C1 segment of cervical spinal cord (tissue), 14 donors: ENCODE results near the gene C14orf132.
"Not testable (repeated sequence)": the region's sequence is repeated elsewhere in the genome, so short reads cannot be mapped to it uniquely, and the experiment has no call there.

ENCODE experiments used
- DNase-seq, 14 donors: peaks; one replicate each; lab custom pipeline; 2025; lab: John Stamatoyannopoulos, UW

C14orf132 gene

DNA sequence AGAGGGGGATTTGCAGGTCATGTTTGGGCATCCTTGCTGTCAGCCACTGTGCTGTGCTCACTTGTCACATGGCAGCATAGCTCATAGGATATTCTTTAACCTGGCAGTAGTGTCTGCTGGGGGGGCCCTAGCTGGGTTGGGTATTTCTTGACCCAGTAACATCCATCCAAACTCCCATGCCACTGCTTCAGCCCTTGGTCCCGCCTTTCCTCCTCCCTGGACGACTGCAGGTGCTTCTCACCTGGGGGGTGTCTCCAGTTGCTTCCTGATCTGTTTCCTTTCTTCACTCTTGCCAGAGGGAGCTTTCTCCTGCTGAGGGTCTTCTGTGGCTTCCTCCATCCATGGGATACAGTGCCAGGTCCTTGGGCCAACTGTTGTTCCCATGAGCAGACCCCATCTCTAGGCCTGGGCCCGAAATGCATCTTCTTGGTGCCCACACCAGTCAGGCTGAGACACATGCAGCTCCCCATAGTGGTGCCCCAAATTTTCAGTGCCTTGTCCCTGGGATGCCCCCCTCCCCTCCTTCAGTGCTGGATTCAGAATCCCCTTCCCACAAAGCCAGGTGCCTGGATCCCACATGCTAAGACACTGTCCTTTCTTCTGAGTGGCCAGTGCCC is 20.5 kb downstream of the C14orf132 start:
- no peak for DNase-seq

DNA sequence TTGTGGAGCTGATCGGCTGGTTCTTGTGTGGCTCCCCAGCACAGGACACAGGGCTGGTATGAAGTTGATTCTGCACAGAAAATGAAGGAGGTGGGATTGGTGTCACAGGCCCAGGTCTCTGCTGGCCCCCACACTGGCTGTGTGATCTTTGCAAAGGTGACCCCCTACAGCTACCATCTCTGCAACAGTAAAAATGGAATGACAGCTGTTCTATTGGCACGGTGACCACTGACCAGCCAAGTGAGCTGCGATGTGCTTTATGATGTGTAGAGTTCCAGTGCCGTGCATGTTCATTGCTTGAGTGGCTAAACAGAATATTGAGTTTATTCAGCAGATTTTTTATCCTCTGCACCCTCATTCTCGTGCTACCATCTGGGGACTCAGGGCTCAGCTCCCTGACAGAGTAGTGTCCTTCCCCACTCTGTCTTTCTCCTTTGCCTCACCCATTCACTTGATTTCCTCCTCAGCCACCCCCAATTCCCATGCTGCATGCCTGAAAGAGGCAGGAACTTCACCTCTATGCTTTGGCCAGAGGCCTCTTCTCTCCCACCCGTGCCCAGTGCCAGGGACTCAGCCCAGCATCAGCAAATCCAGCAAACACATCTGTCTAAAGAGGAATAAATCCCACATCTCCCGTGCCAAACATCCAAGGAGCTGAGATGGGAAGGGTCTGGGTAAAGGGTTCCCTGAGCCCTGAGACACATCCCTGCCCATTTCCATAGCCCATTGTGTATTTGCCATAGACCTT is 21.2 kb downstream of the C14orf132 start:
- DNase-seq = no peak

DNA sequence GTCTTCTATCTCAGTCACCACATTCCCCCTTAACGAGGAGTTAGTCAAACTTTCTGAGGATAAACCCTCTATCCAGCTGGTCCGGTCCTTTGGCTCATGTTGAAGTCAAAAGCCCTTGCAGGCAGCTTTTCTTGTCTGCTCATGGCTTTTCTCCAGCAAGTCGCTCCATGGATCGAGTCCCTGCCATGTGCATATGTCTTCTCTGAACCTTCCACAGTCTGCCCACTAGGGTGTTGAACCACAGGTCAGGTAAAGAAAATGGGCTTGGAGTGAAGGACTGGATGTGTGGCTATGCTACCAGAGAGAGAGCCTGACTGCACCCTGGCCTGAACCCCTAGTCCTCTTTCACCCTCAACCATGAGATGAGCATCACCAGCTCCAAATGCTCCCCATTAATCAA is 22.8 kb downstream of the C14orf132 start:
- no peak for DNase-seq

DNA sequence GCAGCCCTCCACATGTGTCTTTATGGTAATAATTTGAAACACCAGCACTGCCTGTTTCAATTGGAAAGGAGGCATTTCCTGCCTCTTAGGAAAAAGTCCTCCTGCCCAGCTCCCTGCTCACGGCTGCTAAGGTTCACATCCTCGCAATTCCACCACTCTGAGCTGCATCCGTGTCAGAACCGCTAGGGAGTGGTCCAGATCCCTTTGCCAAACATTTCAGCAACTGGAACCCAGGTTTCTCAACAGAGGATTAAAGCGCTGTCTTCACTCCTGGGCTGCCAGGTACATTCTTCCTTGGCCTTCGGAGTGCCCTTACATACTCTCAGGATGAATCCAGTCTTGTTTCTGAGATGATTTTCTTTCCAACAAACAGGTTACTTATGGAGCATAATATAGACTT is 23.3 kb downstream of the C14orf132 start:
- no peak for DNase-seq

DNA sequence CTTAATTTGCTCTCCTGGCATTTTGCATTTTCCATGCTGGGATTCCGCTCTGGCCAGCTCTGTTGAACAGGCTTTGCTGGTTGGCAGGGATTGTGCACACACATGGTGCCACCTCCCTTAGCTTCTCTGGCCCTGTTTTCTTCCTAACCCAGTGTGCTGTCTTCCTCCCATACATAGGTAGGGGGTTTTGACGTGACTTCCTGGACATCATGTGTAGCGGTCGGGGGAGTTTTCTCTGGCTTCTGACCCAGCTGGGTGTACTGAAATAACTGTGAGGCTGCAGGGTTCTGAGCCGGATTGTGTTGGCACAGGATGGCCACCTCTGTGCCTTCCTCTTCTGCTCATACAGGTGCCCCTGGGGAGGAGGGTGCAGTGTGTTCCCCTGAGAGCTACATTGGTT is 25.7 kb downstream of the C14orf132 start:
- DNase-seq = peak in 1 of 14 donors; percentile 95

DNA sequence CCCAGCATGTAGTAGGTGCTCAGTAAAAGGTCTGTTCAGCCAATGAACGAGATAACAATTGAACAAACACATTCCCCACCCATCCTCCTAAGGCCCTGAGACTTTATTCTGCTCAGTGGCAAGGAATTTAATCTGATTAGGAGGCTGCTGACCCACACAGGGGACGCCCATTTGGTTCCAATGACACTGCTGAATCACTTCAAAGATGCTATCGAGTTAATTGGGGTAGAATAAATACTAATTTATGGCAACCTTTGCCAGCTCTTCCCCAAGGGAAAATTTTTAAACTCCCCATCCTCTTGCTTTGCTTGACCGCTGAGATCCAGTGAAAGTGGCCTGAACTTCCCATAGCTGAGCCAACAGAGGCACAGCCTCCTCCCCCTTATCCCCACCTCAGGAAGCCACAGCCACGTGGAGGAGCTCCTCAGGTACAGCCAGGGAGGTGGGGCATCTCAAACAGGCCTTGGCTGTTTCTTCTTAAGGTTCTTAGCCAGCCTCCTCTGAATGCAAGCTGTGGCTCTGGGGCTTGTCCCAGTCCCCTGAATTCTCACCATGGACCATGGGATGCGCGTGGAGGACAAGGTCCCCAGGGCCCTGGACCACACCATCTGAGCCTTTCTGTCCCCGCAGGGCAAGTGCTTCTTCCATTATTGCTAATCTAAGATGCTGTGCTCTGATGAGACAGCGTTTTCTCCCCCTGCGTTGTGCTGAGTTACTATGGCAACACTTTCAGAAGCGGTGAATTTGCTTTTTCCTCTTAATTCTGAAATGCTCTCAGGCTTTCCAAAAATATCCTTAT is 26.7 kb downstream of the C14orf132 start:
- no peak for DNase-seq

DNA sequence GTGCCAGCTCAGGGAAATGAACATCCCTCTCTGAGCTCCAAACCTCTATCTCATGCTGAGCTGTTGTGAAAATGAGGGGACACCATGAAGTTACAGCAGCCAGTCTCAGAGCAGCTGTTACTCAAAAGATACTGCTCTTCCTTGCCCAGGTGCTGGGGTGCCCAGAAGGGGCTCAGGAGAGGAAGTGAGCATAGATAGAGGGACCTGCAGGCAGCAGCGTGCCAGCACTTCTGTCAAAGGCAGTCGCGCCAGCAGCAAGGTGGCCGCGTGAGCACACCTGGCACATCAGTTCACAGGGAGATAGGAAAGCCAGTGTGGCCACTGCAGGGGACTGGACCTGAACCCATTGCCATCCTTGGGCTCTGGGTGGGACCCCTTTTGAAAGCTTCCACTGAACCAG is 27.8 kb downstream of the C14orf132 start:
- no peak for DNase-seq

DNA sequence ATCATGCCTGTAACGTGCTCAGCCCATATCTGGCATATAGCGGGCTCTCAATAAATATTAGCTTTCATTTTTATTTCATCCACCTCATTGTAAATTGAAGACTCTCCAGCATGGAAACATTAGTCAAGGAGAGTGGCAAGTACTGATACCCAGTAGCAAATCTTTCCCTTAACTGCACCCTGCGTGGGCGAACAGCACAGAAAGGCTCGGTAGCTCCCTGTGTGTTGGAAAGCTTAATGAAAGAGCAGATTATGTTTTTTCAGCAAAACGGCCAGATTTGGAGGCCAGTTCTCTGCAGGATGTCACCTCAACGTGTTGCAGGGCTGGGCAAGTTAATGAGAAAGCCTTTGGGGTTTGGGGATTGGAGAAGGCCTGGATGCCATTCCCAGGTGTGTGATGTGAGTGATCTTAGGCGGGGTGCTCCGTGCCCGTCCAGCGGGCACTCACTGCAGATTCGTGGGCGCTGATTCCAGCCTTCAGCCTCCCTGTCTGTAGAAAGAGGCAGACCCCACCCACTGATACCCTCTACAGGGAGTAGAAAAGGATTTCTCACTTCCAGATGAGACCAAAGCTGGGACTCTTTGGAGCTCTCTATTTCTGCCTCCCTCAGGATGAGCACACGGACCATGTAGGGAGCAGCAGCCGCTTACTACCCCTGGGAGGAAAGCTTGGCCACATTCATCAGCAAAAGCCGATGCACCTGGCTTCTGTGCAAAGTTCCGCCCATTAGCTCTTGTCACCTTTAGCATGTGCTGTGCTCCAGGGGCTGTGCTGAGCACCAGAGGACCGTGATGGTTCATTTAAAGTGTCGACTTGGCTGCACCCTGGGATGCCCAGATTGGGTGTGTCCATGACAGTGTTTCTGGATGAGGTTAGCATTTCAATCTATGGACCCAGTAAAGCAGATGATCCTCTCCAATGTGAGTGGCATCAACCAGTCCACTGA is 29.1 kb downstream of the C14orf132 start:
- peak in 1 of 14 donors; percentile 80 for DNase-seq

DNA sequence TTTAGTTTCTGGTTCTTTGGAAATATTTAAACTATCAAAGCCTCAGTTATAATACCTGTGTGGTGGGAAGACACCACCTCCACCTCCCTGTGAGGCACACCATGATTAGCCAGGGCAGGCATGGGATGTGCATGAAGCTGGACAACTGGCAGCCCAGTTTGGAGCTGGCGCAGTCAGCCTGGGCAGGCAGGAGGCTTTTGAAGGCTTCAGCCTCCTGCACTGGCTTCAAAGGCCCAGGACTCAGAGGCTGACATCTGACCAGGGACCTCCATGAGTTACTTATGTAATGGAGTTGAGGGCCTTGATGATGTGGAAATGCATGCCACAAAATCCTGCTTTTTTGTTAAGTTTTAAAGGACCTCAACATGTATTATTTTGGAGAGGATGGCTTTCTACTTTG is 30.3 kb downstream of the C14orf132 start:
- no peak for DNase-seq

DNA sequence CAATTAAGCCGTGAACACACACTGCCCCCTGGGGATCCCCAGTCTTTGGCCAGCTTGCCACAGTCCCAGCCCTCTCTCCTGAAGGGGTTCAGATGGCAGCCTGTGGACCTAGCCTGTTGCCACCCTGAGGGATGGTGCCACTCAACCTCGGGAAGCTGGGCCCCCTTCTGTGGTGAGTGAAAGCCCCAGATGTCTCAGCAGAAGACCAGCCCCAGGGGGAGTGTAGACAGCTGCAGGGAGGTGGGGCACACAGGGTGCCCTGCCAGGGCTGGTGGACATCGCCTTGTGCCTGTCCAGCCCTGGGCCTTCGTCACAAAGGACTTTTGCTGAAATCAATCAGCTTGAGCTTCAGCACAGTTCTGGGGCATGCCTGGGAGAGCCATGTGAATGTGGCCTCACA is 32.4 kb downstream of the C14orf132 start:
- DNase-seq = no peak

DNA sequence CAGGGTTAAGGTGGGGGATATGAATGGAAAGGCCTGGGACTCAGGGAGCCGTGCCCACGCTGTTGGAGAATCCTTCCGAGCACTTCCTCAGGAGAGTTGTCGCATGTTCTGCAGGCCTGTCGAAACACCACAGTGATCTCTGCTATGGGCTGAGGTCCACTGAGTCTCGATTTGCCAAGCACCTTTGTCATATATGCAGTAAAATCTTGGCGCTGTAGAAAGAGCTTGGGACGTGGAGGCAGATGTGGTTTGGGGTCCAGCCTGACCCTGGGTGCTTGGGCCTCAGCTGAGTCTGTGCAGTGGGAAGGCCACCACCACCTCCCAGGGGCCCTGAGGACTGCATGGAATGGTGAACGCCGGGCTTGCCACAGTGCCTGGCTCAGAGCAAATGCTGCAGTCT is 32.9 kb downstream of the C14orf132 start:
- DNase-seq = no peak

DNA sequence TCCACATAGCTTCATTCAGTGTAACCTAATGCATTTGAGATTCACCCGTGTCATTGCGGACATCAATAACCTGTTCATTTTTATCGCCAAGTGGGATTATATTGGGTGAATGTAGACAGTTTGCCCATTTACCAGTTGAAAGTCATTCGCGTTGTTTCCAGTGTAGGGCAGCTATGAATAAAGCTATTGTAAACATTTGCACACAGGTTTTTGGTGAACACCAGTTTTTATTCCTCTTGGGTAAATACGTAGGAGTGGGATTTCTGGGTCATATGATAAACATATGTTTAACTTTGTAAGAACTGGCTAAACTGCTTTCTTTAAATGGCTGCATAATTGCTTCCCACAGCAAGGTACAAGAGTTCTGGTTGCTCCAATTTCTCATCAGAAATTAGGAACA is 33.6 kb downstream of the C14orf132 start:
- no peak for DNase-seq

DNA sequence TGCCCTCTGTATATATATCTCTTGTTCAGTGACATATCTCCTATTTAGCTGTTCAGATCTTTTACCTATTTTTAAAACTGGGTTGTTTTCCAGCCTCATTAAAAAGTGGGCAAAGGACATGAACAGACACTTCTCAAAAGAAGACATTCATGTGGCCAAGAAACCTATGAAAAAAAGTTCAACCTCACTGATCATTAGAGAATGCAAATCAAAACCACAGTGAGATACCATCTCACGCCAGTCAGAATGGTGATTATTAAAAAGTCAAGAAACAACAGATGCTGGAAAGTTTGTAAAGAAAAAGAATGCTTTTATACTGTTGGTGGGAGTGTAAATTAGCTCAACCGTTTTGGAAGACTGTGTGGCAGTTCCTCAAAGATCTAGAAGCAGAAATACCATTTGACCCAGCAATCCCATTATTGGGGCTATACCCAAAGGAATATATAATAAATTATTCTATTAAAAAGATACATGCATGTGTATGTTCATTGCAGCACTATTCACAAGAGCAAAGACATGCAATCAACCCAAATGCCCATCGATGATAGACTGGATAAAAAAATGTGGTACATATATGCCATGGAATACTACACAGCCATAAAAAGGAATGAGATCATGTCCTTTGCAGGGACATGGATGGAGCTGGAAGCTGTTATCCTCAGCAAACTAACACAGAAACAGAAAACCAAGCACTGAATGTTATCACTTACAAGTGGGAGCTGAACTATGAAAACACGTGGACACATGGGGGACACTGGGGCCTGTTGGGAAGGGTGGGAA is 34.3 kb downstream of the C14orf132 start:
- not testable (repeated sequence) for DNase-seq

DNA sequence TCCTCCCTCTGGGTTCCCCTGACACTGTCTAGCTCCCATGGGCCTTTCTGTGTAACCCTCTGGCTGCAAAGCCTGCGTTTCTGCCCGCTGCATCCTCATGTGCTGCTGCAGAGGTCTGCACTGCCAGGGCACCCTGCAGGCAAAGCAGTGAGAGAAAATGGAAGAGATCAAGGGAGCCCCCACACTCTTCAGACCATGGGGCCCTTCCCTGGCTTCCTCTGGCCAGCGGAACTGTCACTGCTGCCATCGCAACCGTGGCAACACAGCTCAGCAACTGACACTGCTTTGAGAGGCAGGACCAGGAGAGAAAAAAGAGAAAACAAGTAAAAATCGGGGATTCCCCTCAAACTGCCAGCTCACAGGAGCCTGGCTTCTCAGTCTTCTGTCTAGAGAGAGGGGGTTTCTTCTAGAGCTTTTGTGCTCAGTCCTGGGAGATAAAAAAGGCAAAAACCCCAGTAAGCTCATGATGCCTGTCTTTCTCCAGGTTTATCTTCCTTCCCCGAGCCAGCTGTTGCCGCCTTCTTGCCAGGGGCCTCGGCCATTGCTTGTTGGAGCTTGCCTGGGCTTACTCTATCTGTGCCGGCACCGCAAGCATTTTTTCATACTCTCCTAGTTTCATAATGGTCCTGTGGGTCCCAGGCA is 38.9 kb downstream of the C14orf132 start:
- DNase-seq = peak in 1 of 14 donors; percentile 68

DNA sequence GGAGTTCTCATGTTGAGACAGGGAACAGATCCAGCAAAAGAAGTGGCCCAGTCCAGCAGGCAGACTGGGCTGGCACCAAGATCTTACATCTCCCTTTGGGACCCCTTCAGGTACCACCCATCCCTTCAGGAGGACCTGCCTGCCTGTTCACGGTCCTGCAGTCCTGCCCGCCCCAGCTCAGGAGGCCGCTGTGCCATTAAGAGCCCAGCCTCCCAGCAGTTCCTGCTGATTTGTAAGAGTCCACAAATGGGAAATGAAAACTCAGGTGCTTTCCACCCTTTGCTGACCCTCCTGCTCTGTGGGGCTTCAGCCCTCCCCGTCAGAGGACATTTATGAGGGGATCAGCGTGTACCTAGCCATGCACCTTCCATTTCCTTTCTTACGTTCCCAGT is 39.5 kb downstream of the C14orf132 start:
- no peak for DNase-seq

DNA sequence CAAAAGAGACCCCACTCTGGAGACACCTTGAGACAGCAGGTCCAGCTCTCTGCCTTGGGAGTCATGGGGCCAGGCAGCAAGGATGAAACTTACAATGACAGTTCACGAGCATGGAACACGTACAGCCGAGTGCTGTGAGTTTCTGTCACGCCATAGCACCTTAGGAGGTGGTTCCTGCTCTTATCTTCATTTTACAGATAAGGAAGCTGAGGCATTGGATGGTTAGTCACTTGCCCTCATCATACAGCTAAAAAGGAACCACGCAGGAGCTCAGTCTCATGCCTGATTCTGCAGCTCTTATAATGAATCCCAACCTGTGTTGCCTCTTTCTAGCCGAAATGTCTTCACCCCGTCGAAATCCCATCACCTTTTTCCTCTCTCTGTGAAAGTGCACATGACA is 39.9 kb downstream of the C14orf132 start:
- no peak for DNase-seq

DNA sequence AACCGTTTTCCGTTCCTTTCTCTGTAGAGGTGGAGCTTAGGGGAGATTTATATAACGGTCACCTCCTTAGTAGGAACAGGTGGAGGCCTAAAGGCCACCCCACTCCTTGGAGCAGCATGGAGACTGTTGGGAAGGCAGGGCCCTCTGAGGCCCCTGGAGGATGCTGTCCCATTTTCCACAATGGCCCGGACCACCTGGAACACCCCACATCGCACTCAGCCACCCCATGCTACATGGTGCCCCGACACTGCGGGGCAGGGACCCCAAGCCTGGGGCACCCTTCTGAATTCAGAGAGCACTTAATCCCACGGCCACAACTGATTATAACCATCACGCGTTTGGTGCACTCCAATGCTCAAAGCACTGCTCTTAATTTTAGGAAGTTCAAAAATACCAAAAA is 41.4 kb downstream of the C14orf132 start:
- no peak for DNase-seq

DNA sequence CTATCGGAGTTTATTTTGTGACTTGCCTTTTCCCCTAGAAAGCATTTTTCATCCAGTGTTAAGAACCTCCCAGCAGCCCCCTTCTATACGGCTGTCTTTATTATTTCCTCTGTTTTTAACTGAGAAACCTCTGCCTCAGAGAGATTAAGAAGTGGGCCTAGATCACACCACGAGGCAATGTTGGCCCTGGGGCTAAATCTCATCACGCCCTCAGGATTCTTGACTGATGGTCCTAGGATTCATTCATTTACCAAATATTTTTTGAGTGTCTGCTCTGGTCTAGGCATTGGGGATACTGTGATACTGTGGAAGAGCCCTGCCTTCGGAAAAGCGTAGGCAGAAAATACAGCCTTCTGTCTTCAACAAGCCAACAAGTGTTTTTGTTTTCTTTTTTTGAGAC is 42.1 kb downstream of the C14orf132 start:
- no peak for DNase-seq

DNA sequence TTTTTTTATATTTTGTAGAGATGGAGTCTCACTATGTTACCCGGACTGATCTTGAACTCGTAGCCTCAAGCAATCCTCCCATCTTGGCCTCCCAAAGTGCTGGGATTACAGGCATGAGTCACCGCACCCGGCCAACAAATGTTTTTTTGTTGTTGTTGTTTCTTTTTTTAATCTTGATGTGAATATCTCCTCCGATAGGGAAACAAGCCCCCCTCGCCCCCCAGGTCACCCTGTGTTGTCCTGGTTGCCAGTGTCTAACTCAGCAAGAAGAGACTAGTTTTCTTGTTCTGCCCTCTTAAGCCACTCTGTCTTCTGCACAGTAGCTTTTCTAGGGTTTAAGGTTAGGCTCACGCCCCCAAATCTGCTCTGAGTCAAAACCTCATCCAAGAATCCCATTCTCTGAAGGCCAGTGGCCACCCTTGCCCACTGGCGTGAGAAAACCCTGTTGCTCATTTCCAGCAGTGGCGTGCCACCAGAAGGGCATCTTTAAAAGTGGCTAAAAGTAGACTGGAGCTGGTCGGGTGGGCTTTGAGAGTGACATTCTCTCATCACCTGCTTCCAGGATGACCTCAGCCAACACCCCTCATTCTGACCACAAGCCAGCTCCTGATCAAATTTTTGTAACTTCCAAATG is 42.7 kb downstream of the C14orf132 start:
- DNase-seq = no peak
